ENCODE results near the gene CEP152.

The CEP152 gene

GRCh38 chr15:48781481-48782081 lies 29.3 kb downstream of the CEP152 start:
- Histone ChIP-seq H3K27ac (no peak overlapping the region), H3K4me3 (no peak overlapping the region)

GRCh38 chr15:48781017-48781416 lies 29.9 kb downstream of the CEP152 start:
- no peak overlapping the region for H3K4me3 ChIP-seq
- no peak overlapping the region for H3K27ac ChIP-seq

- no peak overlapping the region for H3K4me3 ChIP-seq
- H3K27ac ChIP-seq: no peak overlapping the region
These were observed 32.5 kb downstream of the CEP152 start for GRCh38 chr15:48778331-48778730.

GRCh38 chr15:48777645-48778330 lies 33.1 kb downstream of the CEP152 start:
- no peak overlapping the region for H3K27ac ChIP-seq
- H3K4me3 ChIP-seq: no peak overlapping the region

GRCh38 chr15:48775546-48775945 lies 35.3 kb downstream of the CEP152 start:
- Histone ChIP-seq H3K27ac (no peak overlapping the region), H3K4me3 (no peak overlapping the region)

GRCh38 chr15:48774484-48774883 lies 36.4 kb downstream of the CEP152 start:
- Histone ChIP-seq H3K27ac (no peak overlapping the region), H3K4me3 (no peak overlapping the region)

GRCh38 chr15:48766196-48766595 lies 44.7 kb downstream of the CEP152 start:
- no peak overlapping the region for H3K27ac ChIP-seq
- no peak overlapping the region for H3K4me3 ChIP-seq

GRCh38 chr15:48765022-48765421 lies 45.8 kb downstream of the CEP152 start:
- Histone ChIP-seq H3K27ac (no peak overlapping the region), H3K4me3 (no peak overlapping the region)

- Histone ChIP-seq H3K4me3 (no peak overlapping the region), H3K27ac (no peak overlapping the region)
These were observed 49.3 kb downstream of the CEP152 start for GRCh38 chr15:48761393-48762158.

- Histone ChIP-seq H3K27ac (no peak overlapping the region), H3K4me3 (no peak overlapping the region)
These were observed 50.9 kb downstream of the CEP152 start for GRCh38 chr15:48759921-48760320.

GRCh38 chr15:48757661-48758060 lies 53.2 kb downstream of the CEP152 start:
- Histone ChIP-seq H3K27ac (no peak overlapping the region), H3K4me3 (no peak overlapping the region)

GRCh38 chr15:48754011-48754410 lies 56.9 kb downstream of the CEP152 start:
- Histone ChIP-seq H3K27ac (no peak overlapping the region), H3K4me3 (no peak overlapping the region)

GRCh38 chr15:48751595-48751994 lies 59.3 kb downstream of the CEP152 start:
- no peak overlapping the region for H3K4me3 ChIP-seq
- no peak overlapping the region for H3K27ac ChIP-seq

- no peak overlapping the region for H3K27ac ChIP-seq
- H3K4me3 ChIP-seq: no peak overlapping the region
These were observed 62.3 kb downstream of the CEP152 start for GRCh38 chr15:48748535-48748934.

- no peak overlapping the region for H3K4me3 ChIP-seq
- H3K27ac ChIP-seq: no peak overlapping the region
These were observed 77.3 kb downstream of the CEP152 start for GRCh38 chr15:48733615-48734014.

- H3K4me3 ChIP-seq: no peak overlapping the region
These were observed 80.4 kb downstream of the CEP152 start for GRCh38 chr15:48730506-48730905.

GRCh38 chr15:48723969-48724368 lies 86.9 kb downstream of the CEP152 start:
- H3K27ac ChIP-seq: no peak overlapping the region
- no peak overlapping the region for H3K4me3 ChIP-seq

More at GRCh38 chr15:48730506-48730905, 80.4 kb downstream of the CEP152 start:
- H3K27ac ChIP-seq: no peak overlapping the region

- H3K27ac ChIP-seq: peak overlapping the region in 4 of 21 experiments; percentile 20 to 49 (median 30)
These were observed 87.9 kb downstream of the CEP152 start for GRCh38 chr15:48722764-48723661.

GRCh38 chr15:48721061-48721810 lies 89.6 kb downstream of the CEP152 start:
- Histone ChIP-seq H3K4me3 (no peak overlapping the region), H3K27ac (peak overlapping the region in 9 of 21 experiments; percentile 14 to 71 (median 45))

More at GRCh38 chr15:48722764-48723661, 87.9 kb downstream of the CEP152 start:
- H3K4me3 ChIP-seq: no peak overlapping the region
